ENCODE results near the gene MICALL1.
"Not testable (repeated sequence)": the region's sequence is repeated elsewhere in the genome, so short reads cannot be mapped to it uniquely, and the experiment has no call there.

The MICALL1 gene

DNA sequence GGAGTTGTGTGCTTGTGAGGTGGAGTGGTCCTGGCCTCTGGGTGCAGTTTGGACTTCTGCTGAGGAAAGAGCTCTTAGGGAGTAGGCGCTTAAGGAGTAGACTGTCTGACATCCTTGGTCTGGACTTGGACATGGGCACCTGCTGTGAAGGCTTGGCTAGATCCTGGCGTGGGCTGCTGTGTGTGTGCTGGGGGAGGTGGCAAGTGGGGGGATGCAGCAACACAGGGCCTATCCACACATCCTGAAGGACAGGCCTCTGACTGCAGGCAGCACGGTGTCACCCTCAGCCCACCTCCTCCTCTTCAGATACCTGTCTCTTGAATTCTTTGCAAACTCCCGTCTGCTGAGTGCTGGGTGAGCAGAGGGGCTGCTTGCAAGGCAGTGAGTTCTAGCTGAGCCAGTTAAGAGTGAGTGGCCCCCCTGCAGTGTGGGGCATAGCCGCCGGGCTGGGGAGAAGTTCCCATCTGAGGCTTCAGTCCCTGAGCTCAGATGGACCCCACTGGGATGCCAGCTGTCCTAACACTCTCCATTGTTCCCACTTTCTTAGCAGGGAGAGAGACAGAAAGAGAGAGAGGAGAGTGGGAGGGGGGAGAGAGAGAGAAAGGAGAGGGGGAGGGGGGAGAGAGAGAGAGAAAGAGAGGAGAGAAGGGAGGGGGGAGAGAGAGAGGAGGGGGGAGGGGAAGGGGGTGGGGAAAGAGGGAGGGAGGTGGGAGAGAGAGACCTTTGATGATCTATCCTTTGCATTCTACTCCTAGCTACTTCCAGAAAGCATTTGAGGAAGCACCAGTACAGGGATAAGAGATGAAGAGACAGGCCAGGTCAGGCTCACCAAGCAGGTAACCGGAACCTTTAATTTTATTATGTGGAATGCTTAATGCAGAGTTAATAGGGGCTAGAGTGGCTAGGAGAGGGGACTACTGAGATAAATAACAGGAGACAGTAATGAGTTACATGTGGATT lies 65.7 kb downstream of the MICALL1 start:
- Histone ChIP-seq H3K27ac (no peak overlapping the region), H3K4me2 (no peak overlapping the region), H3K36me3 (ENCODE audit: insufficient read depth) (no peaks in the 10 kb centered on the region; the same call in 1 of the 2 replicates), H3K4me1 (ENCODE audit: low read depth, poor library complexity, severe bottlenecking) (no peaks in the 10 kb centered on the region), H4K20me1 (ENCODE audit: insufficient read depth) (no peaks in the 10 kb centered on the region), H3K4me3 (IDR thresholded peaks at IDR 0.05; ENCODE audit: insufficient read depth, low read depth, low read length) (no peak overlapping the region), H2AFZ (ENCODE audit: low read depth) (no peak overlapping the region), H3K79me2 (ENCODE audit: insufficient read depth, low read depth) (no peaks in the 10 kb centered on the region), H3K9ac (no peak overlapping the region), H3K27me3 (ENCODE audit: insufficient read depth, low read depth) (no peaks in the 10 kb centered on the region)
- TF ChIP-seq, protein P1, sequence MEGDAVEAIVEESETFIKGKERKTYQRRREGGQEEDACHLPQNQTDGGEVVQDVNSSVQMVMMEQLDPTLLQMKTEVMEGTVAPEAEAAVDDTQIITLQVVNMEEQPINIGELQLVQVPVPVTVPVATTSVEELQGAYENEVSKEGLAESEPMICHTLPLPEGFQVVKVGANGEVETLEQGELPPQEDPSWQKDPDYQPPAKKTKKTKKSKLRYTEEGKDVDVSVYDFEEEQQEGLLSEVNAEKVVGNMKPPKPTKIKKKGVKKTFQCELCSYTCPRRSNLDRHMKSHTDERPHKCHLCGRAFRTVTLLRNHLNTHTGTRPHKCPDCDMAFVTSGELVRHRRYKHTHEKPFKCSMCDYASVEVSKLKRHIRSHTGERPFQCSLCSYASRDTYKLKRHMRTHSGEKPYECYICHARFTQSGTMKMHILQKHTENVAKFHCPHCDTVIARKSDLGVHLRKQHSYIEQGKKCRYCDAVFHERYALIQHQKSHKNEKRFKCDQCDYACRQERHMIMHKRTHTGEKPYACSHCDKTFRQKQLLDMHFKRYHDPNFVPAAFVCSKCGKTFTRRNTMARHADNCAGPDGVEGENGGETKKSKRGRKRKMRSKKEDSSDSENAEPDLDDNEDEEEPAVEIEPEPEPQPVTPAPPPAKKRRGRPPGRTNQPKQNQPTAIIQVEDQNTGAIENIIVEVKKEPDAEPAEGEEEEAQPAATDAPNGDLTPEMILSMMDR (conservative IDR thresholded peaks at IDR 0.05; ENCODE audit: low read depth, low read length): no peak

DNA sequence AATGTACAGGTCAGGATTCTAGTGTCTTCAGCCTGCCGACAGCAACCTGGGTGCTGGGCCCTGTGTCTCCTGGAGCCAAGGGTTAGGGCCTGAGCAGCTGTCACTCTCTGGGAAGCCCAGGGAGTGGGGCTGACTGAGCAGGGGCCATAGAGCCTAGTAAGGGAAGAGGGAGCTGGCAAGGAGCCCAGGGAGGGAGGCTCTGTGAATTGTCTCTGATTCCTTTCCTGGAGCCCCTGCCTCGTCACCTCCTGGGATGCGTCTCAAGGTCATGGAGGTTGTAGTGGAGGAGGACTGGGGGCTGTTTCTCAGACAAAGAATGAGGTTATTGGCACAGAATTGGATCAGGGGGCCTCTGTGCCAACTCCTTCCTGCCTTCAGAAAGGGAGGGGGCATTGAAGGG lies 66.4 kb downstream of the MICALL1 start:
- H3K9ac ChIP-seq: no peak overlapping the region
- H3K27ac ChIP-seq: no peak overlapping the region

DNA sequence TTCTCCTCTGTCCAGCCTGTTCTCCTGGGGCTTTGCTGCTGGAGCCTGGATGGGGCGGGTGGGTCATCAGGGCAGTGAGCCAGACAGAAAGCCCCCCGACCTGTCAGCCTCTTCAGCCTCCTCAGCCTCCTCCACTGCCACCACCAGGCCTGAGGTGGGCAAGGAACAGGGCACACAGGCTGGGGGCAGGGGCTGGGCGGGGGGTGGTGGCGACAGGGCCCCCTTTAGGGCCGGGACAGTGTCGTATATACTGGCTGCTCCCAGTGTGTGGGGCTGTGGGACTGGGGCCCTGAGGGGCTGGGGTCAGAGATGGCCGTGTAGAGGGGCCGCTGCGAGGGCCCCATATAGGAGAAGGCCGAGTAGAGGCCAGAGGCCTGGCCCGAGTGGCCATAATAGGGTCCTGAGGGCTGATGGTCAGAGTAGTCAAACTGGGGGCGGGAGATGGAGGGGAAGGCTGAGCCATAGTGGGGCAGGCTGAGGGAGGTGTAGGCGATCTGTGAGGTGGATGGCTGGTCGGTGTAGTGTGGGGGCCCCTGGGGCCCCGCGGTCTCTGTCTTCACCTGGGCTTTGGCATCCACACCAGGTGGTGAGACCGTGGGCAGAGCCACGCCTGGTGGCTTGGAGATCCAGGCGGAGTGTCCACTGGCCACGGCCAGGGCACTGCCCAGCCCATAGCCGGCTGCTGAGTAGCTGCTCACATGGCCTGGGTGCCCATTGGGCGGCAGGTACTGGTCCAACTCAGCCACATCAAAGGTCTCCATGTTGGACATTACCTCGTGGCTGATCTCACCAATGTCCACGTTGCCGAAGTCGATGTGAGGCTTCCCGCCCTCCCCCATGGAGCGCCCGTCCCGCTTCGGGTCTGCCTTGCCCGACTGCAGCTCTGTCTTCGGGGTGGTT lies 67.4 kb downstream of the MICALL1 start:
- no peaks in the 10 kb centered on the region for H3K4me1 ChIP-seq (ENCODE audit: low read depth, poor library complexity, severe bottlenecking)
- H4K20me1 ChIP-seq (ENCODE audit: insufficient read depth): no peaks in the 10 kb centered on the region
- no peak overlapping the region for H3K4me2 ChIP-seq
- H3K79me2 ChIP-seq (ENCODE audit: insufficient read depth, low read depth): no peaks in the 10 kb centered on the region
- no peak overlapping the region for H3K9ac ChIP-seq
- H3K27me3 ChIP-seq (ENCODE audit: insufficient read depth, low read depth): no peaks in the 10 kb centered on the region
- no peak overlapping the region for H3K27ac ChIP-seq
- no peaks in the 10 kb centered on the region for H3K36me3 ChIP-seq (ENCODE audit: insufficient read depth)
- TF ChIP-seq, protein P1 (conservative IDR thresholded peaks at IDR 0.05; ENCODE audit: low read depth, low read length): no peak
- no peak overlapping the region for H3K4me3 ChIP-seq (IDR thresholded peaks at IDR 0.05; ENCODE audit: insufficient read depth, low read depth, low read length)
- H2AFZ ChIP-seq (ENCODE audit: low read depth): no peak overlapping the region

More for the DNA sequence above, 66.4 kb downstream of the MICALL1 start:
- no peaks in the 10 kb centered on the region for H3K27me3 ChIP-seq (ENCODE audit: insufficient read depth, low read depth)
- TF ChIP-seq, protein P1 (conservative IDR thresholded peaks at IDR 0.05; ENCODE audit: low read depth, low read length): no peak
- no peaks in the 10 kb centered on the region for H4K20me1 ChIP-seq (ENCODE audit: insufficient read depth)
- no peaks in the 10 kb centered on the region for H3K79me2 ChIP-seq (ENCODE audit: insufficient read depth, low read depth)
- H3K4me2 ChIP-seq: no peak overlapping the region
- H3K4me1 ChIP-seq (ENCODE audit: low read depth, poor library complexity, severe bottlenecking): no peaks in the 10 kb centered on the region
- no peaks in the 10 kb centered on the region; the same call in 1 of the 2 replicates for H3K36me3 ChIP-seq (ENCODE audit: insufficient read depth)
- no peak overlapping the region for H2AFZ ChIP-seq (ENCODE audit: low read depth)
- H3K4me3 ChIP-seq (IDR thresholded peaks at IDR 0.05; ENCODE audit: insufficient read depth, low read depth, low read length): no peak overlapping the region

DNA sequence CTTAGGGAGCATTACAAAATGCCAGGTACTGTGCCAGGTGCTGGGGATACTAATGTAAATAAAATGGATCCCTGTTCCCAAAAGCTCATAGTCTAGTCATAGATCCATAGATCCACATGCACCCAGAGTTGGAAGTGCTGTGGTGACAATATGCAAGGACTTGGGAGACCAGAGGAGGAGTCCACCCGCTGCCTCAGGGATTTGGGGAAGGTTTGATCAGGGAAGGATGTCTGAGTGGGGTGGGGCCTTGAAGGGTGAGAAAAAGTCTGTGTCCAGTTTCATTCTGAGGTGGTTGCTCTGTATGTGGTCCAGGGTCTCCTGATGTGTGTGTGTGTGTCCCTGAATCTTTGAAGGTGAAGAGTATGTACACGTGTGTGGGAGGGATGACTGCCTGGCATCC lies 69.1 kb downstream of the MICALL1 start:
- Histone ChIP-seq H3K79me2 (ENCODE audit: insufficient read depth, low read depth) (no peaks in the 10 kb centered on the region), H3K4me1 (ENCODE audit: low read depth, poor library complexity, severe bottlenecking) (no peaks in the 10 kb centered on the region), H4K20me1 (ENCODE audit: insufficient read depth) (no peaks in the 10 kb centered on the region), H3K9ac (no peak overlapping the region), H2AFZ (ENCODE audit: low read depth) (no peak overlapping the region), H3K4me3 (IDR thresholded peaks at IDR 0.05; ENCODE audit: insufficient read depth, low read depth, low read length) (no peak overlapping the region), H3K27ac (no peak overlapping the region), H3K36me3 (ENCODE audit: insufficient read depth) (no peaks in the 10 kb centered on the region), H3K27me3 (ENCODE audit: insufficient read depth, low read depth) (no peaks in the 10 kb centered on the region), H3K4me2 (no peak overlapping the region)
- TF ChIP-seq, protein P1 (conservative IDR thresholded peaks at IDR 0.05; ENCODE audit: low read depth, low read length): no peak

DNA sequence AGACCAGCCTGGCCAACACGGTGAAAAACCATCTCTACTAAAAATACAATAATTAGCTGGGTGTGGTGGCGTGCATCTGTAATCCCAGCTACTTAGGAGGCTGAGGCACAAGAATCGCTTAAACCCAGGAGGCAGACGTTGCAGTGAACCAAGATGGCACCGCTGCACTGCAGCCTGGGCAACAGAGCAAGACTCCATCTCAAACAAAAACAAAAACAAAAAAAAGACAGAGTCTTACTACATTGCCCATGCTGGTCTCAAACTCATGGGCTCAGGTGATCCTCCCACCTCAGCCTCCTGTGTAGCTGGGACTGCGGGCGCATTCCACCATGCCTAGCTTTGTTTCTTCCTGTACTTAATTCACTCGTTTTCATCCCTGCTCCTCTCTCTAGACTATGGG lies 69.9 kb downstream of the MICALL1 start:
- not testable (repeated sequence) for H4K20me1 ChIP-seq (ENCODE audit: insufficient read depth); H3K27me3 ChIP-seq (ENCODE audit: insufficient read depth, low read depth)

More for the DNA sequence above, 69.9 kb downstream of the MICALL1 start:
- not testable (repeated sequence) for H3K9ac ChIP-seq; H3K4me1 ChIP-seq (ENCODE audit: low read depth, poor library complexity, severe bottlenecking); H3K79me2 ChIP-seq (ENCODE audit: insufficient read depth, low read depth); H3K27ac ChIP-seq; H3K4me2 ChIP-seq; H2AFZ ChIP-seq (ENCODE audit: low read depth); H3K36me3 ChIP-seq (ENCODE audit: insufficient read depth); H3K4me3 ChIP-seq (IDR thresholded peaks at IDR 0.05; ENCODE audit: insufficient read depth, low read depth, low read length)

All from KMS-11 (cell line).